Renal cortical epithelial cell (primary cell): ENCODE measurements around the gene COL4A1. TPM values are rescaled to one million over a fixed set of nuclear protein-coding genes. Genes with fewer than 3 reads are reported as not detected.

Experiments
- DNase-seq: peaks from one replicate; pipeline ENCODE4 v3.0.0-alpha.2; 2011; ENCODE audit warnings: low read depth
- total RNA-seq: library from RNA; depleted of rRNA; stranded (reverse); fragments of >200 nt; gene quantifications from 2 replicates; pipeline ENCODE4 v1.2.3, GENCODE V29; 2014

Gene COL4A1
- total RNA-seq, 1 donor from 2014 or later, result 1,793 TPM

DNA sequence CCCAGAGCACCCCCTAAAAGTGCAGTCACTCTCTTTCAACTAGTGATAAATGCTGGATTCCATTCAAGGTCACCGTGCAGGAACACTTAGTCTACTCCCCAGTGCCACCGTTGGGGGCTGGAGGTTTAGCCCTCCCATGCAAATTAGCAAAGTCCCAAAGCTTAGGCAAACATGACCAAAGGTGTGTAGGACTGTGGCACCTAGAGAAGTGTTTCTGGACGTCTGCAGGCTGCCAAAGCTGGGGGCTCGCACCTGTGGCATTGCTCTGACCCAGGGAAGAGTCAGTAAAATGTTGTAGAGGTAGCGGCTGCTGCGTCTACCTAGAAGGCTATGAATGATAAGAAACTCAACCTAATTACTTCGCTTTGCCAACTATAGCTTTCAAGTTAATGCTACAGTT, 13.9 kb downstream of the COL4A1 start:
- no peak for DNase-seq

DNA sequence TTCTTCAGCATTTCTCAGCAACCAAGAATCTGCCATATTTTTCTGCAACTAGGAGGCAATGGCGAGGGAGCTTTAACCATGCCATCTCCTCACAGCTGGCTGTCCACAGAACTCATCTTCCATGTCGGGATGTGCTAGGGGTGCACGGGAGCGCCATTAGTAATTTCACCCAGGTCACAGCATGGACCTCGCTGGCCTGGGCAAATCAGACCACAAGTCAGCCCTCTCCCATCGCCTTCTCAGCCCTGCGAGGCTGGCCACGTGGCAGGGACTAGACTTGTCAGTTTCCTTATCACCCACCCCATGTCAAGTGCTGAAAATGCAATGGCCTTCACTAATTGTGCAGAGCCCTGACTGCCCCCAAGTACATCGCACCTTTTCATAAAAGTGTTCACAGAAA, 15.7 kb downstream of the COL4A1 start:
- no peak for DNase-seq

DNA sequence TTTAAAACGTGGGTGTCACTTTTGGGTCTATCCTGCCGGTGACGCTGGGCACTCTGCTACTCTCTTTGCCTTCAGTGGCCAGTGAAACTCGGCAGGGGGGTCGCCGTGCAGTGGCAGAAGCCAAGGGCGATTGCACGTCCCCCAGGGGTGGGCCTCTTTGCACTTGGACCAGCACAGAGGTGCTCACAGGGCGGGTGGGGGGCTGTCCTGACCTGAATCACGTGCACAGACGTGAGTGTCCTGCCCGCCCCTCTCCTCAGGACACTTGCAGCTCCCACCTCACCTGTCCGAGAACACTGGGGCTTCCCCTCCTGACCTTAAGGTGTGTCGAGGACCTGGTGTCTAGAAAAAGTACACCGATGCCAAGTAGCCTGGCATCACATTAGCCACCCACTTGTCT, 16.1 kb downstream of the COL4A1 start:
- DNase-seq, result no peak

DNA sequence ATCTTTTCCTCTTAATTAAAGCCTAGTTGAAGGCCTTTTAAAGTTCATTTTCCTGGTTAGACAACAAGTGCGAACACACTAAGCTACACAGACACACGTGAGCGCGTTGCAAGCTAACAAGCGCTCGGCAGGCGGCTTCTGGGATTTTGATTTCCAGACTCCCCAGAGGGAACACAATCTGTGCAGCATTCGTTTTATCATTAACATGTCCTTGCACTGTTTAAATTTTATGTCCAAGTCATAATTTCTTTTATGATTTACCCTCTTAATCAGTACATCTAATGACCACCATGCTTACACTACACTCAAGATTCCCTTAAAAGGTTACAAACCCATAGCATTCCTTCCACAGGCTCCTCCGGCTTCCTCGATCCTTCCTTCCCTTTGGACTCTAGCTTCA, 16.8 kb downstream of the COL4A1 start:
- no peak for DNase-seq

DNA sequence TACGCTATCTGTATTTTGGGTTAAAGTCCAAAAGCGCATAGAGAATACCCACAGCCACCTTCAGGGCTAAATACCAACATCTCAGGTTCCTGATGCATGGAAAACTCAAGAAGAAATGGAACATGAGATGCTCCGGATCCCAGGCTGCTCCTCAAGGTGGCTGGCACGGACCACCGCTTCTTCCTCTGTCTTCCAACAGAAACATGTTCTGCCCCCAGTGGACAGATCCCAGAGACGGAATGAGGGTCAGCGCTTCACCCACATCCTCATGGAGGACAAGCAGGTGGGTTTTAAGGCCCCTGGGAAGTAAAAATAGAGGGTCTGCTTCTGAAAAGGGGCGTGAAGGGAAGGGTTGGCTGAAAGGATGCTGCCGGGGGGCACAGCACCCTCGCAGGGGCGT, 17.3 kb downstream of the COL4A1 start:
- no peak for DNase-seq

DNA sequence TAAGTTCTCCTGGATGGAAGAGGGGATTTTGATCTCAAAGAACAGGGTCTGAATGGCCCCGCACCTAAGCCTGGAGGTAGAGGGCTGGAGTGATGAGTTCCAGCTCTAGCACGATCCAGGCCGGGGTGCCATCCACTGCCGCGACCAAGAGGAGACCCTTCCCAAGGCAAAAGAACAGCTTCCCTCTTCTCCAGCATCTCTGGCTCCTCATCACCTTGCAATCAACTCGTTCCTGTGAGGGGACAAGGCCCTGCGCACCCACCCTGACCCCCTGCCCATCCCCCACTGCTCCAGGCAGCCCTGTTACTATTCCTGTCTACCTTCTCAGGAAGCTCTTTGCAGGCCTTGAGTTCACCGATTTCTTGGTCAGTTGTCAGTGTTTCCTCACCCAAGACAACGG, 17.8 kb downstream of the COL4A1 start:
- DNase-seq, result no peak

DNA sequence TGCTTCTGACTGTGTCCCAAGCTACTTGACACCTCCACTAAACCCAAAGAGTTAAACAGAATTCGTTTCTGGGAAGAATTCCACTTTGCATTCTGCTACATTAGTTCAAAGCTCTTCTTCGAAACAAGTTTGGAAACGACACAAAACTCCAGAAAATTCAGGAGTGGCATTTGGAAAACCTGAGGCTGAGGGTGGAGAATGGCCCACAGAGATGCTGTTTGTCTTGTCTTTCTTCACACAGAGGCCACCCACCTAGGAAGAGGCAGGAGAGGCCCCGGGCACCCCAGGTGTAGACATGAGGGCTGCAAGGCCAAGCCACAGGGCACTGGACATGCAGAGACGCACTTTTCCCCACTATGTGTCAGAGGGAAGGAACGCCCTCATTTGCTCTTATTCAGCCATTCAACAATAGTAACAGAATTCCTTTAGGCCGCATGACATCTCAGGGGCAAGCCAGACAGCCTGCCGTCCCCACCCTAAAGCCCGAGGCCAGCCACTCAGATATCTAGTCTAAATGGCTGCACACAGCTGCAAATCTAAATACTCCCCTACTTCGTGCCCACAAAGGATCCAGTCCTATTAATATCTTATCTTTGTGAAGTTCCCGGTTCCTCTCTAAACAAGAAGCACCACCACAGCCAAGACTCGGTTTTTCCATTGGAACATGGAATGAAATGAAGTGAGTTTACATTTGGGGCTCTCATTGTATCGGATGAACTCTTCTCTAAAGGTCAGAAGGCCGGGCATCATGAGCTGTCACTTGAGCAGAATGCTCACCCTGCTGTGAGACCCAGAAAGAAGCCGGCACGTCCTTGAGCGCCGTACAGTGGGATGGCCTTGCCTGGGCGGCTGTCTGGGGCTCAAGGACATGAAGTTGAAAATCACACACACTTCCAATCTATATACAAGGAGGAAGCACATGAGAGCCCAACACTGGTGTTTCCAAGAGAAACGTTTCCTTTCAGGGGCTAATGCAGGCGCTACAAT, 19.8 kb downstream of the COL4A1 start:
- DNase-seq, result no peak

DNA sequence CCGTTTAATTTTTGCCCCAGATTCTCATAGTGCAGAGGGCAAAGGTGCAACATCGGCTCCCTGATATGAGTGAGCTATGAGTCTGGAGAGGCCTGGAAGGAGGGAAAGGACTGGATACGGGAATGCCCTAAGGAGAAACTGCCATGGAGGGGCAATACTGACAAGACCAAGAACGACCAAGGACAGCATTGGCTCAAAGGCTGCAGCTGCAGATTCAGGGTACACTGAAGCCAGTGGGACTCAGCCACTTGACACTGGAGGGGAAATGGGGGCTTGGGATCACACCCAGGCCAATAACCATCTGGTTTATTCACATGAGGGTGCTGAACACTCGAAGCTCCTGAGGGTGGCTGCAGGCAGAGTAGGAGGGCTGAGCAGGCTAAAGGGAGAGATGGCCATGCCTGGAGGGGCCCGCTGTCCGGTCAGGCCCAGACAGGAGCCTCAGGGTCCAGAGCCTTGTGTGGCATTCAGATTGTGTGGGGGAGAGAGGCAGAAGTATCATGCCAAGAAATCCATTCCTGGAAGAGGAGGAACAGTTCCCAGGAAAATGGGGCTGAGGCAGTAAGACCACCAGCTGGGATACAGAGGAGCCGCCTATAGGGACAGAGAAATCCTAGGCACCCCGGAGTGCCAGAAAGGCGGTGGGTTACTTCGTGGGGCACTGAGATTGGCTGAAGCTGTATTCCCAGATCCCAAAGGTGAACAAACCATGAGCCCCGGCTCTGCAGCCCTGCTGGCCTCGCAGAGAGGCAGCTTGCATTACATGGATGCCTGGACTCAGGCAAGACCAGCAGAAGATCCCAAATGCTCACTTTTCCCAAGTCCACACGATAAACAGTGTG, 20.7 kb downstream of the COL4A1 start:
- no peak for DNase-seq

DNA sequence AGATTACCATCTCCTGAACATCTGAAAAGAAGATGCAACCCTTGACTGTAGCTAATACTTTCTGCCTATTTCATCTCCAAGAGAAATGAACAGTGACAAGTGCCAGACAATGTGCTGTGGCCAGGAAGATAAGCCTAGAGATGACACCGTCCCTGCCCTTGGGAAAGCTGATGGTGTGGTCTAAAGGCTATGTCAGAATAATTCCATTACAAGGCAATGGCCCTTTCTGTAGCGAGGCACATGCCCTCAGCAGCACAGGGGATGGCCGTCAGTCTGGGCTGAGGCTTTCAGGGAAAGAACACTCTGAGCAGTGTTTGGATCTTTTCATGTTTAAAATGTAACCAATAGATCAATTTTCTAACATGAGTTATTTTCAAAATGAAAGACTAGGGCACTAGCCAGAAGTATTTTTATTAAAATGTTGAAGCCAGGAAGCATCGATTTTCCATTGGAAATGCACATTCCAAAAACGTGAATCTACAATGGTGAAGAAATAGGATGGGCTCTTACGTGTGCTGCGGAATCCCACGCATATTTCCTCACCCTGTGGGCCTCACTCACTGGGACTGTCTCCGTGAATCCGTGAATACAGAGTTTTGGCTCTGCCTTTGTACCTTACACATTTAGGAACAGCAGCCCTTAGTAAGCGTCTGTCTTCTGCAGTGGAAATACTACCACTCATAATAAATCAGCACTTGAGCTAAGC, 22.0 kb downstream of the COL4A1 start:
- DNase-seq, result no peak

DNA sequence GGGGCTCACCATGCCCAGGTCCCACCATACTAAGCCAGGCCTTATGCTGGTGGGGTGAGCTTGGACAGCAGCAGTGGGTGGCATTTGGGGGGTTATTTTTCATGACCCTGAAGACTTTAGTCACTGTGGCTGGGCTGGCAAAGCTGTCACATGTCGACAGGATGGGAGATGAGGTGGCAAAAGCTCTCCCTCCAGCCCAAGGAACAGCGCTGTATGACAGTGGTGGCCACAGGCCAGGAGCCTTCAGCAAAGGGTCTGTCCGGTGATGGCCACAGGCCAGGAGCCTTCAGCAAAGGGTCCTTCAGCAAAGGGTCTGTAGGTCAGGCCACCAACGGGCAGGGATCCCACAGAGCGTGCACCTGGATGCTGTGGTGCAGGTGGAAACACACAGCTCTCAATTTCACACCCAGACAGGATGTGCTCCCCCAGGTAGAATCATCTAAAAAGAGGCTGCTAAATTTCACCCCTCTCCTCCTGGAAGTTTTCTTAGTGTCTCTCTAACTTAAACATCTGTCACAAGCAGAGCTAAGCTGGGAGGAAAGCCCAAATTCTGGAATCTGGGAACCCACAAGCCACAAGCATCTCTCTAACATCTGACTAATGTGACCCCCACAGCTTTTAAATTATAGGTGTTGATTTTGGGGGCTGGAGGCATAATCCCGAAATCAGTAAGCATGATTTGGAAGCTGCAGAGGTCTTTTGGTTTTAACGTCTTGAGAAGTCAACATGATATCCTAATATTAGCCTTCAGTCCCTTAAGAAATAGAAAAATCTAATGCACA, 23.0 kb downstream of the COL4A1 start:
- no peak for DNase-seq

DNA sequence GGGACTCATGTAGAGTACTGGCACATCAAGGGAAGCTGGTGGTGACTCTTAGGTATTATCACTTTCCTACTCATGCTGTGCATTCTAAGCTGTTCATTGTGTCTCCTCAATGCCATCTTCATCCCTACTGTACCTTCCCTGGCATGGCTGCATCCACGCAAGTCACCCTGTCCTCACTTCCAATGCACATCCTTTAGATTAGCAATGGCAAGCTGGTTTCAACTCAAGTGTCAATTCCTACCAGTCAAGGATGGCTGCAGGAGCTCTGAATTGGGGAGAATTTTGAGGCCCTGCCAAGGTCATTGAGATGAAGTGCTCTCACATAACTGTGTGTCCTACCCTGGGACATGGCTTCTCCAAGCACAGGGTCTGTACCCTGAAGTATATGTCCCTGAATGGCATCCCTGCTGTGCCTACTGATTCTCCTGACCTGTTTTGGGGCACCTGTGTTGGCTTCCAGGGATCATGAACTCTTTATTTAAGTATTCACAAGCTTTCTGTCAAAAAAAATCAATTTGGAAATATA, 24.6 kb downstream of the COL4A1 start:
- no peak for DNase-seq

DNA sequence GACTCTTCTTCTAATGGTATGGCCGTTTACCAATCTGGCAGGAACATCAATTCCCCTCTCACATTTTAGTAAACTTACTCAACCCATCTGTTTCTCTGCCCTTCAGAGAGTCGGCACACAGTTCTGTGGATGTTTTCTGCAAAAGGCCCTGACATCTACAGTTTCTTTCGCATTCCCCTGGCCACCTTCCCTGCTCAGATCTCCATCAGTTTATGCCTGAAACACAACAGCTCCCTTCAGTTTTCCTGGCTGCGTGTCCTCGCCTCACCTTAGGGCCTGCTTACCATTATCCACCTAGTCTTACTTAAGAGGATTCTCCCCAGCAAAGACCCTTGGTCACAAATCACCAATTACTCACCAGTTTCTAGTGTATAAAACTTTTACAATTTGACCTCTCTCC, 25.2 kb downstream of the COL4A1 start:
- no peak for DNase-seq

DNA sequence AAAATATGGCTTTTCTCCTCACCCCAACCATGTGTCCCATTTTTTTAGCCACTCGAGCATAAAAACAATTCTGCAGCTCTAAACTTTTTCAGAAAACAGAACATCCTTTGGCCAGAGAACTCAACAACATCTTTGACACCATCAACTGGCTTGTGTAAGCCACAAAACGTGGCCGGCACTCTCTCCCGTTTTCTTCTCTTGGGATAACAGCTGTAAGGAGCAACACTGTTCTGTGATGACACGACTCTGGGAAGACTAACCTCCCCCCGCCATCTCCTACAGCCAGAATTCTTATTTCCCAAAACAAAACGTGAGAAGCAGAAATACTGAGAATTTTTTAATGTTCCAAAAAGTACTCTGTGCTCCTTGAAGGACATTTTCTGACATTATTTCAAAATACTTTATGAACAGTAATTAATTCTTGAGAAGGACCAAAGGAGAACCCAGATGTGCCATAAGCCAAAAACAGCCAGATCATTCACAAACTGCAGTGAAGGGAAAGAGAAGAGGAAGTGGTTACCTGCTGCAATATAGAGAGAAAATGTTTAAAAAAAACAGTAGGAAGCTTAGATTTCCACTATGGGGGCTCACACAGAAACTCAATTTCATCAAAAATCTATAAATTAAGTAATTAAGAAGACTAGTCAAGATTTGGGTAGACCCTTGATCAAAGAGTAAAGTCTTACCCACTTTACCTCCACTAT, 25.8 kb downstream of the COL4A1 start:
- DNase-seq, result no peak

DNA sequence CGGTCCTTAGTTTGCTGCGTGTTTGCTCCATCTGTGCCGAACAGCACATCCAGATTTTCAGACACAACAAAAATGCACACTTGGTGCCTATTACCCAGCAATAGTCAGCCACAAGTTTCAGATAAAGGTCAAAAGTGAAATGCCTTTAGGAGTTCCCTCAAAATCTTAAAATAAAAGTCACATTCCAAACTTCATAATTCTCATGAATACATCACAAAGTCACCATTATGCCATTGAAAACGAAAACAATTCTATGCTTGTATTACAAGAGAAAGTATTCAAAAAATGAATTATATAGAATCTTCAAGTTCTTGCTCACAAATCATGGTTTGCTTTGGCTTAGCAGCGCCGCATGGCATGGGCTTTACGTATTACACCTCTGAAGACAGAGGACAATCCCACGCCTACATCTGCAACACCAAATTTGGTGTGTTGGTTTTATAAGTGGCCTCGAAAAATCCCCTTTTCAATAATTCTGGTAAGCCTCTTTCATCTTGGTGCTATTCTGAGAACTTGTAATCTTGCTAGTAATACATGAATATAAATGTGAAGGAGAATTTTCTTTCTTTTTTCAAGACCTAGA, 26.6 kb downstream of the COL4A1 start:
- no peak for DNase-seq

DNA sequence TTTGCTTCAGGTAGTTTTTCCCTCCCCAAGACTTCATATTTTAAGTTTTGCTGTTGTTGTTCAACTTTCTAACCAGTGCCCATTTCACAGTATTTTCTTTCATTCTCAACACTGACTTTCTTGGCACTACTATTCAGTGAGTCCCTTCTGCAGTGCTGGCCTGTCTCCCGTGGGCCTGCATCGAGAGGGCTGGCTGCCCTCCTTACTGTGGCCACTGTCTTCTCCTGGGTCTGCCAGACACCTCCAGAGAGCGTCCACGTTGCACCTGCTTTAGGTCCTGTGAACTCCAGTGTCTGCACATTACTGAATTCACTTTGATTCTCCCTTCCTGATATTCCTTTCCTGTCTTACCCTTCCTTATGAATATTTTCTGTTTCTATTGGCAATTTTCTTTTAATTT, 27.3 kb downstream of the COL4A1 start:
- DNase-seq, result no peak

DNA sequence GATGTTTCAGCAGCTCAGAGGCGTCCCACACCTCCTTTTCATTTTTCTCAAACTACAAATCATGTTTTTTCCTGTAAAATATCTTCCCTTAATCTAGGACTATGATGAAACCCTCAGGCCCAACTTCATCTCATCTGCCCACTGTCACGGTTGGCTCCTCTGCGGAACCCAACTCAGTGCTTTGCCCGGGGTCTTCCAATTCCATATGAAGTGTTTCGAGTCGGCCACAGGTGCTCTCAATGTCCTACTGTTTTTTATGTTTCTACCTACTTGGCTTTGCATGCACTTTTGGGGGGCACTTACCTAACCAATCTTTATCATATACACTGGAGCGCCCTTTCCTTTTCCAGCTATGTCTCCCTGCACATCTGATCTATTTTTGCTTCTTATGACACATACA, 28.1 kb downstream of the COL4A1 start:
- no peak for DNase-seq

DNA sequence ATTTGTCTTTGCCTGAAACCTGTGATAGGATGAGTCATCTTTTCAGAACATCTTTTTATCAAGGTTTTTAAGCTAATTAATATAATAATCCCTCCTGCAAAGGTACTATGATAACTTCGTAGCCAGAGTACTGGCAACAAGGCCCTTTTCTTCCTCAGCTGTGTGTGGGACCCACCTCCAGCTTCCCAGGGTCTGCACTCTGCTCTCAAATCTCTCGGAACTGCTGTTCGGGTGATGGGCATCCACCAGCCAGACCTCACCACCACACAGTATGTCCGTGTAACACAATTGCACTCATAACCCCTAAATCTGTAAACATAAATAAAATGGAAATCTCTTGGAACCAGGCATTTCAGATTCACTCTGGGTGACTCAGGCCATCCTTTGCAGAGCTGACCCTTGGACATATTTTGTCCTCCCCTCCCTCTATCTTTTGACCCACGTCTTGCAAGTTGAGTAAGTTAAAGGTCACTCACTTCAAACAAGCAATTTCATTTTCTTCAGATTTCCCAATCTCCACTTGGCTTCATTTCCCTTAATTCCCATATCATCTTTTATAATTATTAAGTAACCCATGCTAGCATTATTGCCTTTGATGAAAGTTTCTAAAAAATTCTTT, 29.5 kb downstream of the COL4A1 start:
- no peak for DNase-seq

DNA sequence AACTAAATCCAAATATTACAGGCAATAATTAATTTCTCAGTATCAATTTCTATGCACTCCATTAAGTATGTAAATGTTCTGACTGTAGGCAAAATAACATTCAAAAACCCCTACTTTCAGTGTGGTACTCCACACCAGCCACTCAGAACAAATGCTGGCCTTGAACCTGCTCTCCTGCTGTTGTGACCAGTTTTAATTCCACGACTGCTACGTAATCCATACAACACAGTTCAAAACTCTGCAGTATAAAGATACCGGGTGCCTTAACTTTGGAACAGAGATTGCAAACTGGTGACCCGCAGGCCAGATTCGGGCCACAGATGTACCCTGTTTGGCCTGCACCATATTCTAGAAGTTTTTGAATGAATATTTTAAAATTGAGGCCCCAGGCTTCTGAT, 30.4 kb downstream of the COL4A1 start:
- no peak for DNase-seq

DNA sequence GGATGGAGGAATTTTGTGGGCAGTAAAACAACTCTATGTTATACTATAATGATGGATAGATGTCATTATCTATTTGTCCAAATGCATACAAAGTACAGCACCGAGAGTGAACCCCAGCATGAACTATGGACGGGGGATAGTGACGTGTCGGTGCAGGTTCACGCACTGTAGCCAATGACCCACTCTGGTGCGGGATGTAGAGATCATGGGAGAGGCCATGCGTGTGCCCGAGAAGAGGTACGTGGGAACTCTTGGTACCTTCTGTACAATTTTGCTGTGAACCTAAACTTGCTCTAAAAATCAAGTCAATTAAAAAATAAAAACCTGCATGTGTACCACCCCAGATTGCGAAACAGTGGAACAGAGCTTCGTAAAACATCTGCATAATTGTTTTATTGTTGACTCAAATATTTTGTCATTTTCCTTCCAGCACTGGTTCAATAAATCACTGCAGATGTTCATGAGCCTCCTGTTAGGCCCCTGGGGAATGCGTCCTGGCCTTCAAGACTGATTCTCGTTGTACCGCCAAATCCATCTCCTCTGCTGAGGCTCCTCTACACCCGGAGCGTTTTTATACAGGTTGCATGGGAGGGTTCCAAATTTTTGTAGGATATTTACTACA, 30.9 kb downstream of the COL4A1 start:
- no peak for DNase-seq
